ENCODE measurements around the gene CAMSAP3.

DNA sequence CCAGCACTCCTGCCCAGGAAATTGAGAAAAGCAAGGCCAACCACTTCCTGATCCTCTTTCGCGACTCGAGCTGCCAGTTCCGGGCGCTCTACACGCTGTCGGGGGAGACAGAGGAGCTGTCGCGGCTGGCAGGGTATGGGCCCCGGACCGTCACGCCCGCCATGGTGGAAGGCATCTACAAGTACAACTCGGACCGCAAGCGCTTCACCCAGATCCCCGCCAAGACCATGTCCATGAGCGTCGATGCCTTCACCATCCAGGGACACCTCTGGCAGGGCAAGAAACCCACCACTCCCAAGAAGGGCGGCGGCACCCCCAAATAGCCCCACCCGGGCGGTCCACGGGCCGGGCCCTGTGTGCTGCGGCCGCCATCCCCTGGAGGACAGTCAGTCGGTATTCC is 22.1 kb downstream of the CAMSAP3 start:
- TF ChIP-seq, protein P1, sequence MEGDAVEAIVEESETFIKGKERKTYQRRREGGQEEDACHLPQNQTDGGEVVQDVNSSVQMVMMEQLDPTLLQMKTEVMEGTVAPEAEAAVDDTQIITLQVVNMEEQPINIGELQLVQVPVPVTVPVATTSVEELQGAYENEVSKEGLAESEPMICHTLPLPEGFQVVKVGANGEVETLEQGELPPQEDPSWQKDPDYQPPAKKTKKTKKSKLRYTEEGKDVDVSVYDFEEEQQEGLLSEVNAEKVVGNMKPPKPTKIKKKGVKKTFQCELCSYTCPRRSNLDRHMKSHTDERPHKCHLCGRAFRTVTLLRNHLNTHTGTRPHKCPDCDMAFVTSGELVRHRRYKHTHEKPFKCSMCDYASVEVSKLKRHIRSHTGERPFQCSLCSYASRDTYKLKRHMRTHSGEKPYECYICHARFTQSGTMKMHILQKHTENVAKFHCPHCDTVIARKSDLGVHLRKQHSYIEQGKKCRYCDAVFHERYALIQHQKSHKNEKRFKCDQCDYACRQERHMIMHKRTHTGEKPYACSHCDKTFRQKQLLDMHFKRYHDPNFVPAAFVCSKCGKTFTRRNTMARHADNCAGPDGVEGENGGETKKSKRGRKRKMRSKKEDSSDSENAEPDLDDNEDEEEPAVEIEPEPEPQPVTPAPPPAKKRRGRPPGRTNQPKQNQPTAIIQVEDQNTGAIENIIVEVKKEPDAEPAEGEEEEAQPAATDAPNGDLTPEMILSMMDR (conservative IDR thresholded peaks at IDR 0.05): no peak
- TF ChIP-seq ZFX (IDR thresholded peaks at IDR 0.05): no peak

Measured in C4-2B (cell line).